Measurements from ENCODE around the gene ICOS. TPM values are rescaled to one million over a fixed set of nuclear protein-coding genes. Genes with fewer than 3 reads are reported as not detected.

Gene ICOS
- polyA plus RNA-seq, 10 donors = 0.33 to 2.1 TPM; not detected in 8

DNA sequence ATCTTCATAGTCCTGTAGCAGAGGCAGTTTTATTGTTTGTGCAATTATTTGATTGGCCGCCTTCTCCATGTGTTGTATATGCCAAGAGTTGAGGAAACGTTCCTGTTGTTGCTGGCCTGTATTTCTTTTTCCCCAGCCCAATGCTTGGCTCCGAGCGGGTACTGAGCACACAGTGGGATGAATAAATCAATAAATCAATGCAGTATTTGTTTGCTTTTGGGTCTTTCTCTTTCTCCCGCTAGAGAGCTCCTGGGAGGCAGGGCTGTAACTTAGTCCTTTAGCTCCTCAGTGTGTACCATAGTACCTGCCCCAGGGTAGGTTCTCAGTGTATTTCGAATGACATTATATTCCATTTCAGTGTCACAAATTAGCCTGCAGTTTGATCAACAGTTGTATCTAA, 71.8 kb downstream of the ICOS start:
- DNase-seq = no peak

DNA sequence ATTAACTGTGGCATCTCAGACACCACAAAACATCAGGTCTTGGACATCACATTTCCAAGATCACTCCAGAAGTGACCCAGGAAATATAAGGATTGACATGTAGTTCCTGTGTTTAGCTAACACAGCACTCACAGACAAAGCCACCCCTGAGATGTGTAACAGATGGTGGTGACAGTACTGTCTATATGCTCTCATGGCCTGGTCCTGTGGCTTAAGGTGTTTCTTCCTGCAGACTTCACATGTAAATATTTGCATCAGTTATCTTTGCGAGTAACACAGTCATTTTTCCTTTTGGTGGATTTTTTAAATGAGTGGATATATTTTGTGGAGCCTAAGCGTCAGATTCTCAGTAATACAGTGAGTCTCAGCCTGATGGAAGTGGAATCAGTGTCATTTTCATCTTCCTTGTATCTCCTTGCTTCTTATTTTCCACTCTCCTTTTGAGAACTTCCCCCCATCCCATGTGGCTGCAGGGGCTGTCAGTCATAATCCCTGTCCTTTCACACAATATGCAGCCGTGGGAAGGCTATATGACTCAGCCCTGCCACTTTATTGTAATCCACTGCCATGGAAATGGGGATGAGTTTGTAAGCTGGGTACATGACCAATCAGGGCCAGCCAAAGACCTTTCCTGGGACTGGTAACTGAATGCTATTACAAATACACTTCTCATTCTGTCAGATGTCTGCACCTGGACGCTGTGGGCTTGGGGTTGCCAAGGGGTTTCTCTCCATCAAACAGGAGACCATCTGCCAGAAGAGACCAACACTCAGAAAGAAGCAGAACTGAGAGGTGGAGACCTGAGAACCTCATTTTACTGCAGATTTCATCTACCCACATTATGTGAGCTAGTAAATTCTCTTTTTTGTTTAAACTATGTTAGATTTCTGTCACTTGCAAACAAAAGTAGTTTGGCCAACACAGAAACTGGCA, 74.3 kb downstream of the ICOS start:
- no peak for DNase-seq

Other genes starting within 250 kb of the ICOS start
- gene CD28, start 230.1 kb upstream of the ICOS start, polyA plus RNA-seq (ENCODE audit: insufficient read length in 10 of 10) = 1 to 10 TPM; 3.4 to 6.7 (median 4.8) TPM
- 1 to 10 TPM in 1 of 10 donors, under 1 TPM in 8, not detected in 1; 0.14 to 1.7 (median 0.35) TPM for gene CTLA4, start 69.0 kb upstream of the ICOS start, polyA plus RNA-seq (ENCODE audit: insufficient read length in 10 of 10)